ENCODE data around the gene GFER.

- TF ChIP-seq ZNF431 (CRISPR knock-in tag; IDR thresholded peaks at IDR 0.05): no peak
- TF ChIP-seq, protein P1, sequence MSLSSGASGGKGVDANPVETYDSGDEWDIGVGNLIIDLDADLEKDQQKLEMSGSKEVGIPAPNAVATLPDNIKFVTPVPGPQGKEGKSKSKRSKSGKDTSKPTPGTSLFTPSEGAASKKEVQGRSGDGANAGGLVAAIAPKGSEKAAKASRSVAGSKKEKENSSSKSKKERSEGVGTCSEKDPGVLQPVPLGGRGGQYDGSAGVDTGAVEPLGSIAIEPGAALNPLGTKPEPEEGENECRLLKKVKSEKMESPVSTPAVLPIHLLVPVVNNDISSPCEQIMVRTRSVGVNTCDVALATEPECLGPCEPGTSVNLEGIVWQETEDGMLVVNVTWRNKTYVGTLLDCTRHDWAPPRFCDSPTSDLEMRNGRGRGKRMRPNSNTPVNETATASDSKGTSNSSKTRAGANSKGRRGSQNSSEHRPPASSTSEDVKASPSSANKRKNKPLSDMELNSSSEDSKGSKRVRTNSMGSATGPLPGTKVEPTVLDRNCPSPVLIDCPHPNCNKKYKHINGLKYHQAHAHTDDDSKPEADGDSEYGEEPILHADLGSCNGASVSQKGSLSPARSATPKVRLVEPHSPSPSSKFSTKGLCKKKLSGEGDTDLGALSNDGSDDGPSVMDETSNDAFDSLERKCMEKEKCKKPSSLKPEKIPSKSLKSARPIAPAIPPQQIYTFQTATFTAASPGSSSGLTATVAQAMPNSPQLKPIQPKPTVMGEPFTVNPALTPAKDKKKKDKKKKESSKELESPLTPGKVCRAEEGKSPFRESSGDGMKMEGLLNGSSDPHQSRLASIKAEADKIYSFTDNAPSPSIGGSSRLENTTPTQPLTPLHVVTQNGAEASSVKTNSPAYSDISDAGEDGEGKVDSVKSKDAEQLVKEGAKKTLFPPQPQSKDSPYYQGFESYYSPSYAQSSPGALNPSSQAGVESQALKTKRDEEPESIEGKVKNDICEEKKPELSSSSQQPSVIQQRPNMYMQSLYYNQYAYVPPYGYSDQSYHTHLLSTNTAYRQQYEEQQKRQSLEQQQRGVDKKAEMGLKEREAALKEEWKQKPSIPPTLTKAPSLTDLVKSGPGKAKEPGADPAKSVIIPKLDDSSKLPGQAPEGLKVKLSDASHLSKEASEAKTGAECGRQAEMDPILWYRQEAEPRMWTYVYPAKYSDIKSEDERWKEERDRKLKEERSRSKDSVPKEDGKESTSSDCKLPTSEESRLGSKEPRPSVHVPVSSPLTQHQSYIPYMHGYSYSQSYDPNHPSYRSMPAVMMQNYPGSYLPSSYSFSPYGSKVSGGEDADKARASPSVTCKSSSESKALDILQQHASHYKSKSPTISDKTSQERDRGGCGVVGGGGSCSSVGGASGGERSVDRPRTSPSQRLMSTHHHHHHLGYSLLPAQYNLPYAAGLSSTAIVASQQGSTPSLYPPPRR (CRISPR knock-in tag; IDR thresholded peaks at IDR 0.05; ENCODE audit: borderline replicate concordance): no peak
- TF ChIP-seq, protein P2, sequence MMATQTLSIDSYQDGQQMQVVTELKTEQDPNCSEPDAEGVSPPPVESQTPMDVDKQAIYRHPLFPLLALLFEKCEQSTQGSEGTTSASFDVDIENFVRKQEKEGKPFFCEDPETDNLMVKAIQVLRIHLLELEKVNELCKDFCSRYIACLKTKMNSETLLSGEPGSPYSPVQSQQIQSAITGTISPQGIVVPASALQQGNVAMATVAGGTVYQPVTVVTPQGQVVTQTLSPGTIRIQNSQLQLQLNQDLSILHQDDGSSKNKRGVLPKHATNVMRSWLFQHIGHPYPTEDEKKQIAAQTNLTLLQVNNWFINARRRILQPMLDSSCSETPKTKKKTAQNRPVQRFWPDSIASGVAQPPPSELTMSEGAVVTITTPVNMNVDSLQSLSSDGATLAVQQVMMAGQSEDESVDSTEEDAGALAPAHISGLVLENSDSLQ (IDR thresholded peaks at IDR 0.05): no peak
- no peak for TF ChIP-seq ZNF3 (CRISPR knock-in tag; IDR thresholded peaks at IDR 0.05)
- no peak for TF ChIP-seq EHMT2 (IDR thresholded peaks at IDR 0.05)
- no peak for TF ChIP-seq CBX3 (IDR thresholded peaks at IDR 0.05; ENCODE audit: borderline replicate concordance in 1 of 2, low read length in 2 of 2)
- no peak for TF ChIP-seq GATAD2A (IDR thresholded peaks at IDR 0.05)
- no peak for TF ChIP-seq MAFK (IDR thresholded peaks at IDR 0.05; ENCODE audit: low read length)
- TF ChIP-seq, protein P3, sequence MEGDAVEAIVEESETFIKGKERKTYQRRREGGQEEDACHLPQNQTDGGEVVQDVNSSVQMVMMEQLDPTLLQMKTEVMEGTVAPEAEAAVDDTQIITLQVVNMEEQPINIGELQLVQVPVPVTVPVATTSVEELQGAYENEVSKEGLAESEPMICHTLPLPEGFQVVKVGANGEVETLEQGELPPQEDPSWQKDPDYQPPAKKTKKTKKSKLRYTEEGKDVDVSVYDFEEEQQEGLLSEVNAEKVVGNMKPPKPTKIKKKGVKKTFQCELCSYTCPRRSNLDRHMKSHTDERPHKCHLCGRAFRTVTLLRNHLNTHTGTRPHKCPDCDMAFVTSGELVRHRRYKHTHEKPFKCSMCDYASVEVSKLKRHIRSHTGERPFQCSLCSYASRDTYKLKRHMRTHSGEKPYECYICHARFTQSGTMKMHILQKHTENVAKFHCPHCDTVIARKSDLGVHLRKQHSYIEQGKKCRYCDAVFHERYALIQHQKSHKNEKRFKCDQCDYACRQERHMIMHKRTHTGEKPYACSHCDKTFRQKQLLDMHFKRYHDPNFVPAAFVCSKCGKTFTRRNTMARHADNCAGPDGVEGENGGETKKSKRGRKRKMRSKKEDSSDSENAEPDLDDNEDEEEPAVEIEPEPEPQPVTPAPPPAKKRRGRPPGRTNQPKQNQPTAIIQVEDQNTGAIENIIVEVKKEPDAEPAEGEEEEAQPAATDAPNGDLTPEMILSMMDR (IDR thresholded peaks at IDR 0.05 in 2 of 3, conservative IDR thresholded peaks at IDR 0.05 in 1 of 3; ENCODE audit: insufficient read depth in 2 of 3, low read depth in 1 of 3, low read length in 3 of 3): no peak
- TF ChIP-seq YY1 (IDR thresholded peaks at IDR 0.05; ENCODE audit: borderline replicate concordance in 1 of 3, control insufficient read depth in 1 of 3, extremely low read depth in 1 of 3, insufficient read depth in 3 of 3, insufficient read length in 1 of 3, insufficient replicate concordance in 2 of 3, low read depth in 1 of 3, low read length in 2 of 3): no peak
- TF ChIP-seq ELK1 (CRISPR knock-in tag; IDR thresholded peaks at IDR 0.05): no peak
- no peak for TF ChIP-seq SRF (CRISPR knock-in tag; IDR thresholded peaks at IDR 0.05)
- no peak for TF ChIP-seq ZNF589 (CRISPR knock-in tag; IDR thresholded peaks at IDR 0.05; ENCODE audit: low read depth)
- TF ChIP-seq FOXM1 (IDR thresholded peaks at IDR 0.05; ENCODE audit: low read depth): no peak
- TF ChIP-seq FOXM1 (CRISPR knock-in tag; IDR thresholded peaks at IDR 0.05; ENCODE audit: low read depth): no peak
Observed at GRCh38 chr16:1938316-1938715, 45.7 kb upstream of the GFER start.
